HepG2 (cell line): ENCODE data around the gene NME2. TPM values are rescaled to one million over a fixed set of nuclear protein-coding genes. Genes with fewer than 3 reads are reported as not detected.

Source experiments
- ATAC-seq: fragments of 200-7000 bp; cut with Tn5 transposase; 3 replicates; pipeline ENCODE4 v1.9.1; 2020; ENCODE audit warnings: mild to moderate bottlenecking, moderate library complexity
- BruUV-seq: library from RNA; stranded (reverse); fragments of 400-500 nt; replicated peaks from 2 replicates; lab custom pipeline; 2021; lab: Mats Ljungman, UMichigan
- CTCF ChIA-PET: fragments of 300-600 bp; formaldehyde crosslinking; extraction: SDS; loops from one replicate; lab custom pipeline; 2021; ENCODE audit warnings: low total read pairs, inconsistent platforms, low intra/inter-chr PET ratio; lab: Yijun Ruan, JAX
- POLR2A ChIA-PET: fragments of 350-600 bp; sonication (Branson Sonifier 250); formaldehyde crosslinking; loops from one replicate; lab custom pipeline; 2020; ENCODE audit warnings: antibody characterized with exemption, inconsistent platforms; lab: Yijun Ruan, JAX
- DNase-seq: peaks from one replicate; pipeline ENCODE4 v3.0.0-alpha.2; 2015; ENCODE audit warnings: low spot score
- FAIRE-seq: peaks from 3 replicates; lab custom pipeline; 2011; peaks lifted over from hg19 to GRCh38; lab: Jason Lieb, UNC
- H2AFZ ChIP-seq: one replicate; pipeline ENCODE4 v1.6.1; 2011; ENCODE audit warnings: low read length, inconsistent platforms
- H3K27ac ChIP-seq: fragments of 300-600 bp; 3 replicates; pipeline ENCODE4 v1.8.0; 2011; ENCODE audit warnings: mixed run types, mild to moderate bottlenecking, mixed read lengths, low read length, inconsistent platforms; ENCODE audit not compliant: insufficient read depth; ENCODE audit errors: extremely low read length
- H3K27me3 ChIP-seq, 2 experiments: fragments of 200-600 bp in 1 of 2; 2 replicates in 1 of 2; 3 replicates in 1 of 2; pipeline versions ENCODE4 v1.6.0 to v1.8.0; 2011; ENCODE audit warnings: low read length in 2 of 2, mild to moderate bottlenecking in 2 of 2, moderate library complexity in 2 of 2, inconsistent platforms in 1 of 2; ENCODE audit not compliant: insufficient read depth in 2 of 2, control insufficient read depth in 1 of 2
- H3K36me3 ChIP-seq, 2 experiments: fragments of 200-600 bp in 1 of 2; replicated peaks in 1 of 2; 2 replicates in 1 of 2; 3 replicates in 1 of 2; pipeline versions ENCODE4 v1.5.1 to v1.8.0; 2011; ENCODE audit warnings: low read length in 2 of 2, inconsistent platforms in 1 of 2; ENCODE audit not compliant: insufficient read depth in 2 of 2, control insufficient read depth in 1 of 2
- H3K4me1 ChIP-seq: 2 replicates; pipeline ENCODE4 v1.5.1; 2012; ENCODE audit warnings: low read length, inconsistent platforms; ENCODE audit not compliant: insufficient read depth
- H3K4me2 ChIP-seq: 2 replicates; pipeline ENCODE4 v1.6.0; 2011; ENCODE audit warnings: low read depth, low read length, inconsistent platforms
- H3K4me3 ChIP-seq, 3 experiments: fragments of 200-600 bp in 1 of 3; sonication (generic), shearing (Covaris generic) in 1 of 3; replicated peaks in 1 of 3; 2 replicates each; pipeline ENCODE4 v1.5.1; 2011 to 2016; ENCODE audit warnings: low read length in 3 of 3, inconsistent platforms in 2 of 3, low read depth in 2 of 3, mild to moderate bottlenecking in 2 of 3, control low read depth in 1 of 3, mixed read lengths in 1 of 3; ENCODE audit not compliant: insufficient read depth in 1 of 3
- H3K79me2 ChIP-seq: one replicate; pipeline ENCODE4 v1.6.1; 2011; ENCODE audit warnings: low read length, inconsistent platforms; ENCODE audit not compliant: insufficient read depth
- H3K9ac ChIP-seq: 2 replicates; pipeline ENCODE4 v1.6.0; 2011; ENCODE audit warnings: mild to moderate bottlenecking, low read depth, low read length, inconsistent platforms; ENCODE audit not compliant: insufficient read depth
- H3K9me3 ChIP-seq: 2 replicates; pipeline ENCODE4 v1.5.1; 2012; ENCODE audit warnings: mild to moderate bottlenecking, low read length
- H4K20me1 ChIP-seq: 2 replicates; pipeline ENCODE4 v1.6.0; 2011; ENCODE audit warnings: inconsistent platforms, mild to moderate bottlenecking, low read length, moderate library complexity; ENCODE audit not compliant: insufficient read depth
- DNMT1 ChIP-seq: sonication (generic); formaldehyde crosslinking; IDR thresholded peaks from 2 replicates; pipeline ENCODE4 v1.5.1; 2020; ENCODE audit warnings: mild to moderate bottlenecking, missing genetic modification reagents
- KAT8 ChIP-seq: IDR thresholded peaks from 2 replicates; pipeline ENCODE4 v1.6.1; 2016; ENCODE audit warnings: missing genetic modification reagents, missing compliant biosample characterization
- MED1 ChIP-seq: sonication (generic); formaldehyde crosslinking; IDR thresholded peaks from 2 replicates; pipeline ENCODE4 v1.4.0; 2020; ENCODE audit warnings: missing genetic modification reagents
- ZC3H13 ChIP-seq: sonication (generic); formaldehyde crosslinking; IDR thresholded peaks from 2 replicates; pipeline ENCODE4 v1.8.1; 2023; ENCODE audit warnings: mild to moderate bottlenecking, missing genetic modification reagents, moderate library complexity
- ZFP36 ChIP-seq: fragments of 150-350 bp; IDR thresholded peaks from 2 replicates; pipeline ENCODE4 v1.6.1; 2018; ENCODE audit warnings: borderline replicate concordance, low read length, low read depth; ENCODE audit not compliant: partially characterized antibody
- ZNF720 ChIP-seq: sonication (generic); formaldehyde crosslinking; IDR thresholded peaks from 2 replicates; pipeline ENCODE4 v1.4.0; 2020; ENCODE audit warnings: missing genetic modification reagents
- ZNF878 ChIP-seq: sonication (generic); formaldehyde crosslinking; IDR thresholded peaks from 2 replicates; pipeline ENCODE4 v1.8.1; 2023; ENCODE audit warnings: mild to moderate bottlenecking, missing genetic modification reagents, moderate library complexity
- ZSCAN12 ChIP-seq: sonication (generic); formaldehyde crosslinking; IDR thresholded peaks from 2 replicates; pipeline ENCODE4 v1.9.0; 2021; ENCODE audit warnings: mild to moderate bottlenecking, missing genetic modification reagents
- WGBS: methylation state at CpG from one replicate; pipeline ENCODE4 v1.1.6; 2017; ENCODE audit warnings: low lambda C conversion rate; 5-methylcytosine and 5-hydroxymethylcytosine counted together
- in situ Hi-C: cut with HindIII; loops from 2 replicates; pipeline ENCODE4 v1.10.0; 2017; ENCODE audit warnings: low pct_unique_long_range_greater_than_20kb; ENCODE audit not compliant: extremely low pct_ligation_motif_present
- intact Hi-C: fragments of 100-400 bp; cut with micrococcal nuclease; formaldehyde crosslinking; loops from one replicate; pipeline ENCODE4 v1.10.0; 2022; ENCODE audit not compliant: unreplicated experiment
- polyA plus RNA-seq, 8 experiments: library from polyadenylated mRNA; depleted of rRNA in 3 of 8; stranded (reverse) in 7 of 8; unstranded in 1 of 8; fragments of >200 nt; fragmentation: Illumina TruSeq in 4 of 8; extraction: Trizol in 4 of 8; gene quantifications; 2 replicates each; pipeline versions ENCODE4 v1.2.1 to v1.2.3, GENCODE V29; 2011 to 2016; ENCODE audit warnings: low read depth in 4 of 8, missing spikeins in 1 of 8, mixed read lengths in 1 of 8; ENCODE audit not compliant: insufficient read depth in 1 of 8
- total RNA-seq, 5 experiments: library from RNA; depleted of rRNA; stranded (reverse); fragments of >200 nt; fragmentation: Illumina TruSeq; extraction: Trizol; gene quantifications; 2 replicates each; pipeline ENCODE4 v1.2.3, GENCODE V29; 2016; ENCODE audit warnings: low read depth in 1 of 5
- TF ChIP-seq, protein P1 (sequence below), 2 experiments: sonication (generic) in 1 of 2; formaldehyde crosslinking in 1 of 2; IDR thresholded peaks; 2 replicates each; pipeline versions ENCODE4 v1.5.1 to v1.6.1; 2011 to 2020; ENCODE audit warnings: borderline replicate concordance in 1 of 2, low read depth in 1 of 2, low read length in 1 of 2, mild to moderate bottlenecking in 1 of 2, missing genetic modification reagents in 1 of 2, moderate library complexity in 1 of 2
- TF ChIP-seq, protein P2 (sequence below): sonication (generic); formaldehyde crosslinking; conservative IDR thresholded peaks from 2 replicates; pipeline ENCODE4 v1.8.1; 2023; ENCODE audit warnings: missing genetic modification reagents
- TF ChIP-seq, protein P3 (sequence below): IDR thresholded peaks from 2 replicates; pipeline ENCODE4 v1.6.1; 2018; ENCODE audit warnings: missing genetic modification reagents, mild to moderate bottlenecking, missing compliant biosample characterization
- TF ChIP-seq, protein P4 (sequence below): IDR thresholded peaks from 2 replicates; pipeline ENCODE4 v1.6.1; 2016; ENCODE audit warnings: low read depth, missing genetic modification reagents, missing compliant biosample characterization

The NME2 gene
- total and polyA plus RNA-seq, 2 of the 13 experiments (the other 11 are each of a cell fraction or from before 2014, with no cell fraction given) = 790 to 1,213 TPM

DNA sequence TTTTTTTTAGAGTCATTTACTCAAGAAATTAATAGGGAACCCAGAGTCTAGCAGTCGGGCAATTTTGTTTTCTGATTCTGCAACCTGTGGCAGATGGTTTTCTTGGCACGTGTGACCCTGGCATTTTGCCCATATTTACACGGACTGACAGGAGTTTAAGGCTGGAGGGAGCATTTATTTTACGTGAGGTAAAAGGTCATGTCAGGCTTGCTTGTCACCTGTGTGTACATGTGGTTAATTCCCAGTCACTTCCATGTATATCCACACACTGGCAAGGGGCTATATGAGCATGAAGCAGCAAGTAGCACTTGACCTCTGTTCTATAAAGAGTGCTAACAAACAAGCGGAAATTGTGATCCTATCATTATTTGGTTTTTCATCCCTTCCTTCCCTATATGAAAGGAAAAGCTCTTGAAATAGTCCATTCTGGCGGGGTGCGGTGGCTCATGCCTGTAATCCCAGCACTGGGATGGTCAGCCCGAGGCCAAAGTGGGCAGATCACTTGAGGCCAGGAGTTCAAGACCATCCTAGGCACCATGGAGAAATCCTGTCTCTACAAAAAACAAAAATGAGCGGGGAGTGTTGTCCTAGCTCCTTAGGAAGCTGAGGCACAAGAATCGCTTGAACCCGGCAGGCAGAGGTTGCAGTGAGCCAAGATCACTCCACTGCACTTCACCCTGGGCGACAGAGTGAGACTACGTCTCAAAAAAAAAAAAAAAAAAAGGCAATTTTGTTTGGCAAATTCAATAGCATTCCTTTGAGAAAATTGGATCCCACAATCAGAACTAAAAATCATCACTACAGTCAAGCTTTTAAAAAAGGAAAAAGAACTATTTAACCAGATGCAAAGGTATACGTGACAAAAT, 47.6 kb upstream of the NME2 start:
- H3K4me2 ChIP-seq = peak overlapping the region; percentile 94
- ATAC-seq = no peak
- H3K9me3 ChIP-seq = no peaks in the 10 kb centered on the region
- H3K4me1 ChIP-seq = peaks cover 60% of the 10 kb centered on the region
- in situ Hi-C loops = no loop called here
- no peak overlapping the region for H2AFZ ChIP-seq
- peaks cover 62% of the 10 kb centered on the region for H3K79me2 ChIP-seq
- H3K36me3 ChIP-seq = peaks cover 0 to 3% of the 10 kb centered on the region in 2 experiments; a peak in 1 of 5 replicates
- 46% methylated on average over 14 of the region's 14 CpGs for WGBS
- ChIA-PET CTCF (interaction anchor here (3.3 kb wide), 1 partner anchor 35 kb away, joined by 14 read pairs; the partner anchor contains the start of gene NME1), POLR2A (no interaction called here)
- DNase-seq = peak; percentile 77
- peak overlapping the region; percentile 69 to 100 (median 97) for H3K4me3 ChIP-seq
- peaks cover 31% of the 10 kb centered on the region for H4K20me1 ChIP-seq
- peak overlapping the region; percentile 94; the same call in 1 of the 2 replicates for H3K9ac ChIP-seq
- peak overlapping the region; percentile 10 for H3K27ac ChIP-seq
- FAIRE-seq = peak; percentile 62
- H3K27me3 ChIP-seq = peaks cover 0 to 3% of the 10 kb centered on the region in 2 experiments; a peak in 1 of 5 replicates
- intact Hi-C loops = no loop called here
- no TSS peak for BruUV-seq
- TF ChIP-seq, protein P1, sequence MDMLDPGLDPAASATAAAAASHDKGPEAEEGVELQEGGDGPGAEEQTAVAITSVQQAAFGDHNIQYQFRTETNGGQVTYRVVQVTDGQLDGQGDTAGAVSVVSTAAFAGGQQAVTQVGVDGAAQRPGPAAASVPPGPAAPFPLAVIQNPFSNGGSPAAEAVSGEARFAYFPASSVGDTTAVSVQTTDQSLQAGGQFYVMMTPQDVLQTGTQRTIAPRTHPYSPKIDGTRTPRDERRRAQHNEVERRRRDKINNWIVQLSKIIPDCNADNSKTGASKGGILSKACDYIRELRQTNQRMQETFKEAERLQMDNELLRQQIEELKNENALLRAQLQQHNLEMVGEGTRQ (IDR thresholded peaks at IDR 0.05; ENCODE audit: low read depth, low read length) = no peak
- TF ChIP-seq, protein P1 (CRISPR knock-in tag; IDR thresholded peaks at IDR 0.05; ENCODE audit: borderline replicate concordance) = 0 out of 2 replicates have a peak, but pooled peaks have one; percentile 41
- no peak for TF ChIP-seq ZFP36
- TF ChIP-seq, protein P2, sequence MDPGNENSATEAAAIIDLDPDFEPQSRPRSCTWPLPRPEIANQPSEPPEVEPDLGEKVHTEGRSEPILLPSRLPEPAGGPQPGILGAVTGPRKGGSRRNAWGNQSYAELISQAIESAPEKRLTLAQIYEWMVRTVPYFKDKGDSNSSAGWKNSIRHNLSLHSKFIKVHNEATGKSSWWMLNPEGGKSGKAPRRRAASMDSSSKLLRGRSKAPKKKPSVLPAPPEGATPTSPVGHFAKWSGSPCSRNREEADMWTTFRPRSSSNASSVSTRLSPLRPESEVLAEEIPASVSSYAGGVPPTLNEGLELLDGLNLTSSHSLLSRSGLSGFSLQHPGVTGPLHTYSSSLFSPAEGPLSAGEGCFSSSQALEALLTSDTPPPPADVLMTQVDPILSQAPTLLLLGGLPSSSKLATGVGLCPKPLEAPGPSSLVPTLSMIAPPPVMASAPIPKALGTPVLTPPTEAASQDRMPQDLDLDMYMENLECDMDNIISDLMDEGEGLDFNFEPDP (CRISPR knock-in tag) = no peak
- TF ChIP-seq, protein P3, sequence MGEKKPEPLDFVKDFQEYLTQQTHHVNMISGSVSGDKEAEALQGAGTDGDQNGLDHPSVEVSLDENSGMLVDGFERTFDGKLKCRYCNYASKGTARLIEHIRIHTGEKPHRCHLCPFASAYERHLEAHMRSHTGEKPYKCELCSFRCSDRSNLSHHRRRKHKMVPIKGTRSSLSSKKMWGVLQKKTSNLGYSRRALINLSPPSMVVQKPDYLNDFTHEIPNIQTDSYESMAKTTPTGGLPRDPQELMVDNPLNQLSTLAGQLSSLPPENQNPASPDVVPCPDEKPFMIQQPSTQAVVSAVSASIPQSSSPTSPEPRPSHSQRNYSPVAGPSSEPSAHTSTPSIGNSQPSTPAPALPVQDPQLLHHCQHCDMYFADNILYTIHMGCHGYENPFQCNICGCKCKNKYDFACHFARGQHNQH (CRISPR knock-in tag) = no peak
- TF ChIP-seq, protein P4, sequence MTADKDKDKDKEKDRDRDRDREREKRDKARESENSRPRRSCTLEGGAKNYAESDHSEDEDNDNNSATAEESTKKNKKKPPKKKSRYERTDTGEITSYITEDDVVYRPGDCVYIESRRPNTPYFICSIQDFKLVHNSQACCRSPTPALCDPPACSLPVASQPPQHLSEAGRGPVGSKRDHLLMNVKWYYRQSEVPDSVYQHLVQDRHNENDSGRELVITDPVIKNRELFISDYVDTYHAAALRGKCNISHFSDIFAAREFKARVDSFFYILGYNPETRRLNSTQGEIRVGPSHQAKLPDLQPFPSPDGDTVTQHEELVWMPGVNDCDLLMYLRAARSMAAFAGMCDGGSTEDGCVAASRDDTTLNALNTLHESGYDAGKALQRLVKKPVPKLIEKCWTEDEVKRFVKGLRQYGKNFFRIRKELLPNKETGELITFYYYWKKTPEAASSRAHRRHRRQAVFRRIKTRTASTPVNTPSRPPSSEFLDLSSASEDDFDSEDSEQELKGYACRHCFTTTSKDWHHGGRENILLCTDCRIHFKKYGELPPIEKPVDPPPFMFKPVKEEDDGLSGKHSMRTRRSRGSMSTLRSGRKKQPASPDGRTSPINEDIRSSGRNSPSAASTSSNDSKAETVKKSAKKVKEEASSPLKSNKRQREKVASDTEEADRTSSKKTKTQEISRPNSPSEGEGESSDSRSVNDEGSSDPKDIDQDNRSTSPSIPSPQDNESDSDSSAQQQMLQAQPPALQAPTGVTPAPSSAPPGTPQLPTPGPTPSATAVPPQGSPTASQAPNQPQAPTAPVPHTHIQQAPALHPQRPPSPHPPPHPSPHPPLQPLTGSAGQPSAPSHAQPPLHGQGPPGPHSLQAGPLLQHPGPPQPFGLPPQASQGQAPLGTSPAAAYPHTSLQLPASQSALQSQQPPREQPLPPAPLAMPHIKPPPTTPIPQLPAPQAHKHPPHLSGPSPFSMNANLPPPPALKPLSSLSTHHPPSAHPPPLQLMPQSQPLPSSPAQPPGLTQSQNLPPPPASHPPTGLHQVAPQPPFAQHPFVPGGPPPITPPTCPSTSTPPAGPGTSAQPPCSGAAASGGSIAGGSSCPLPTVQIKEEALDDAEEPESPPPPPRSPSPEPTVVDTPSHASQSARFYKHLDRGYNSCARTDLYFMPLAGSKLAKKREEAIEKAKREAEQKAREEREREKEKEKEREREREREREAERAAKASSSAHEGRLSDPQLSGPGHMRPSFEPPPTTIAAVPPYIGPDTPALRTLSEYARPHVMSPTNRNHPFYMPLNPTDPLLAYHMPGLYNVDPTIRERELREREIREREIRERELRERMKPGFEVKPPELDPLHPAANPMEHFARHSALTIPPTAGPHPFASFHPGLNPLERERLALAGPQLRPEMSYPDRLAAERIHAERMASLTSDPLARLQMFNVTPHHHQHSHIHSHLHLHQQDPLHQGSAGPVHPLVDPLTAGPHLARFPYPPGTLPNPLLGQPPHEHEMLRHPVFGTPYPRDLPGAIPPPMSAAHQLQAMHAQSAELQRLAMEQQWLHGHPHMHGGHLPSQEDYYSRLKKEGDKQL = peak; percentile 34; the same call in 1 of the 2 replicates
- TF ChIP-seq ZNF720 = no peak
- no peak for TF ChIP-seq ZNF878 (CRISPR knock-in tag)
- TF ChIP-seq DNMT1 = no peak
- no peak for TF ChIP-seq KAT8 (CRISPR knock-in tag)
- no peak for TF ChIP-seq MED1 (CRISPR knock-in tag)
- TF ChIP-seq ZC3H13 (CRISPR knock-in tag) = no peak
- no peak for TF ChIP-seq ZSCAN12
